Endothelial cell of hepatic sinusoid (primary cell): Measurements from ENCODE around the gene HOXD11.

Experiments
- in situ Hi-C: cut with HindIII; loops from 2 replicates; pipeline ENCODE4 v1.10.0; 2017; ENCODE audit warnings: low sequenced_read_pairs

The HOXD11 gene

DNA sequence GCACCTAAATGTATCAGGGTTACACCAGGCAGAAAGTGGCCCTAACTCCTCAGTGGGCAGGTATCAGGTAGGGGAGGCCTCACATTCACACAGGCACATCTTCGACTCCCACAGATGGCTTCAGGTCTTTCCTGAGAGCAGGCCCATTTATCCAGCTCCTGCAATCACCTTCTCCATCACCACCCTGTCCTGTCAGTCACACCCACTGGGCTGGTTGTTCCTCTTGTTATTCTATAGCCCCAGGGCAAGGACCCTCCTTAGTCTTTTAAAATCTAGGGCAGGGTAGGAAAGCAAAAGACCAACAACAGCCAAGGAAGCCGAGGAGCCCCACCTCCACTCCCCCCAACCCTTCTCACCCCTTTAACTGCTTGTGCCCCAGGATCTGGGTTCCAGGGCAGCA, 35.2 kb downstream of the HOXD11 start:
- in situ Hi-C loops = no loop called here

DNA sequence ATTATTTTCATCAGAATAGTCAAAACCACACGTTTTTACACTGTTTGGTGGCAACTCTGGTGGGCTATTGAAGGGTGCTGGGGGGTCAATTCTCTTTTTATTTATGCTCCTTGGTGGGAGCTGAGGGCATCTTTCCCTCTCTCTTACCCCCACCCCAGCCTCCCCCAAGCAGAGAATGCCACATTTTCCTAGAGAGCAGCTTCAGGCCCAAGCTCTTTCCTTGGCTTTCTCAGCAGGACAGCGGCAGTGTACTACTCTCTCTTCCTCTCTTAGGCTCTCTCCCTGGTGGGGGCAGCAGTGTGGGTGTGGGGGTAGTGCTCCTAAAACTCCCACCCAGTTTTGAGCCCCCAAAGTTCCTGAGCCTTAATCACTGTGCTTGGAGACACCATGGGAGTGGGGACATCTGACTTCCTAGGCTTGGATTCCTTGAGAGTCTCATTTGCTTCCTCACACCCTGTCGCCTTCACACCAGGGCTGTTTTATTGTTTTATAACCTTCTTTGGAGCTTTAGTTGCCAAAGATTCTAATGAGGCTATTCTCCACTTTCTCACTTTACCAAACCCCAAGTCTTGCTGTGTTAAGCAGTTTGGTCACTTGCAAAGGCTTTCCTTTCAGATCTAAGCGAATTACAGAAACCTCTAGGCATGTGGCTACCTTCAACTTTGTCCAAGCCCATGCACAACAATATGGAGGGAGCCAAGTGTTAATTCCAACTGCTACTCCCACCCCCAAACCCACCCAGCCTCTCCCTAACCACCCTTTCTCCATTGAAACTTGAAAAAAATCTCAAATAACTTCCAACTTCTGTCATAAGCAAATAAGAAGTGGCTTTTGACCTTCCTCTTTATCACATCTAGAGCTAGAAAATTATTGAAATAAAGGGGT, 38.2 kb downstream of the HOXD11 start:
- in situ Hi-C loops = loop anchor here (5.0 kb wide), 1 partner anchor 47 kb away; no protein-coding TSS in a partner anchor

GRCh38 chr2:176146101-176146500, 39.0 kb downstream of the HOXD11 start:
- in situ Hi-C loops = loop anchor here (5.0 kb wide), 1 partner anchor 46 kb away; no protein-coding TSS in a partner anchor

DNA sequence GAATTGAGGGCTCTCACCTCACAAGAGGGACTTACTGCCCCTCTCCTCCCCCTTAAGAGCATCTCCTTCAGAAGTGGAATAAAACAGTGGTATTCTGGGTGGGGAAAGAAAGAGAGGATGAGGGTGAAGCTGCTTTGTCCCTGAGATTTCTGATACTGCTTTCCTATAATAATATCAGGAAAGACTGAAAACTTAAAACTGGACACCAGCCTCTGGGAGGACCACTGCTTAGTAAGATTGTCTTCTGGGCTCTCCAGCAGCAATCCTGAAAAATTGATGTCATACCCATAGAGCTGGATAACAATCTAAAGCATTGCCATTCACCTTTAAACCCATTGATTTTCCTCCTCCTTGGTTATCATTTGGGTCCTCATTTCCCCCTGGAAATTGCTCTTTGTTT, 39.6 kb downstream of the HOXD11 start:
- in situ Hi-C loops = loop anchor here (5.0 kb wide), 1 partner anchor 46 kb away; no protein-coding TSS in a partner anchor

DNA sequence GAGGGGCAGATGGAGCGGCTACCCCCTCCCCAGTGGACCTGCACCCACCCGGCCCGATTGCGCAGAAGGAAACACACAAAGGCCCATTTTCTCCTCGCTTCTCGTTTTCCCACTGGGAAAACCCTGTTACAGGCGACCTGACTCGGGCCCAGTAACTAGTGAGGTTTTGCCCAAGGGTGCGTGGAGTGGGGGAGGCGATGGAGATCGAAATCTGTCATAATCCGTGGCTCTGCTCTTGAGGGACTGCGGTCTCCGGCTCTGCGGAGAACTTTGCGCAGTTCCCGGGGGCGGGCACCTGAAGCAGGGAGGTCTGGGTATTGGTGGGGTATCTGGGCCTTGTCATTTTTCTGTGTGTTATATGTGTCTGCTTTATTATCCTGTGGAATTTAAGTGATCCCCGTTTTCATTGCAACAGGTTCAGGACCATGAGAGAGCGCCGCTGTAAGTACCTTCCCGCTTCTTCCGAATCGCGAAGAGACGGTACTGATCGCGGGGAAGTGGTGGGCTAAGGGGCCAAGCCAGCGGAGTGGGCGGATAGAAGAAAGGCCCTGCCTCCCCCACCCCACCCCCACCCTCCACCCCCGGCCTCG, 40.2 kb downstream of the HOXD11 start:
- in situ Hi-C loops = loop anchor here (5.0 kb wide), 1 partner anchor 45 kb away; no protein-coding TSS in a partner anchor

- in situ Hi-C loops = loop anchor here (5.0 kb wide), 1 partner anchor 44 kb away; no protein-coding TSS in a partner anchor
These were observed 40.9 kb downstream of the HOXD11 start for GRCh38 chr2:176147800-176148496.

DNA sequence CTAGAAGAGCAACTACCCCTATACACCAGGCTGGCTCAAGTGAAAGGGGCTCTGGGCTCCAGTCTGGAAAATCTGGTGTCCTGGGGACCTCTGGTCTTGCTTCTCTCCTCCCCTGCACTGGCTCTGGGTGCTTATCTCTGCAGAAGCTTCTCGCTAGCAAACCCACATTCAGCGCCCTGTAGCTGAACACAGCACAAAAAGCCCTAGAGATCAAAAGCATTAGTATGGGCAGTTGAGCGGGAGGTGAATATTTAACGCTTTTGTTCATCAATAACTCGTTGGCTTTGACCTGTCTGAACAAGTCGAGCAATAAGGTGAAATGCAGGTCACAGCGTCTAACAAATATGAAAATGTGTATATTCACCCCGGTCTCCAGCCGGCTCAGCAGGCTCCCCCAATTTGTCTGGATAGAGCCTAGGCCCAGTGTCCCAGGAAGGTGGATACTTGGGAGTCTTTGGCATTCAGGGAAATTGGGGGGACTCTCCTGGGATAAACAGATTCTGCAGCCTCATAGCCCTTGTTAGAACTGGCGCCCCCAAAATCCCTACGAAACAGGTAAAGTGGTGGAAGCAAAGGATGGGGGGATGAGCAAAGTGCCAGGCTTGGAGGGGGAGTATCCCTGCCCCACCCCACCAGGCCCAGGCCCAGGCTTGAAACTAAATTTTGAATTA, 41.8 kb downstream of the HOXD11 start:
- in situ Hi-C loops = loop anchor here (5.0 kb wide), 1 partner anchor 43 kb away; no protein-coding TSS in a partner anchor

DNA sequence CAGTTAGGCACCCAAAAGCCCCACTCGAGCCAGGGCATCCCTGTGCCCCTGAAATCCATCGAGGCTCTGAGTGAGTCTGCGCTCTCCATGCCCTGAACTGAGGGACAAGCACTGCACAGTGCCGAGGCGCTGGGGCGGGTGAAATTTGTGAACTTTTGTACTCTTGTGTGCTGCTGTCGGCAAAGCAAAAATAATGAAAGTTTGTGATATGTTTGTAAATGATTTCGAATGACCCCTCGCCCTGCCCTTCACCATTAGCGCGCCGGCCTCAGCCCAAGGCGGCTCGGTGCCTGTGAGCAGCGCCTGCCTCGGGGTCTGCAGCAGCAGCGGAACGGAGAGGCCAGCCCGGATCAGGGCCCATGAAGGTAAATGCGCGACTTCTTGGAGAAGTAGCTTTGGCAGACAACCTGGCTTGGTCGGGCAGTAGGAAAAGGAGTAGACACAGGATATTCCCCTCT, 42.4 kb downstream of the HOXD11 start:
- in situ Hi-C loops = loop anchor here (5.0 kb wide), 1 partner anchor 43 kb away; no protein-coding TSS in a partner anchor

DNA sequence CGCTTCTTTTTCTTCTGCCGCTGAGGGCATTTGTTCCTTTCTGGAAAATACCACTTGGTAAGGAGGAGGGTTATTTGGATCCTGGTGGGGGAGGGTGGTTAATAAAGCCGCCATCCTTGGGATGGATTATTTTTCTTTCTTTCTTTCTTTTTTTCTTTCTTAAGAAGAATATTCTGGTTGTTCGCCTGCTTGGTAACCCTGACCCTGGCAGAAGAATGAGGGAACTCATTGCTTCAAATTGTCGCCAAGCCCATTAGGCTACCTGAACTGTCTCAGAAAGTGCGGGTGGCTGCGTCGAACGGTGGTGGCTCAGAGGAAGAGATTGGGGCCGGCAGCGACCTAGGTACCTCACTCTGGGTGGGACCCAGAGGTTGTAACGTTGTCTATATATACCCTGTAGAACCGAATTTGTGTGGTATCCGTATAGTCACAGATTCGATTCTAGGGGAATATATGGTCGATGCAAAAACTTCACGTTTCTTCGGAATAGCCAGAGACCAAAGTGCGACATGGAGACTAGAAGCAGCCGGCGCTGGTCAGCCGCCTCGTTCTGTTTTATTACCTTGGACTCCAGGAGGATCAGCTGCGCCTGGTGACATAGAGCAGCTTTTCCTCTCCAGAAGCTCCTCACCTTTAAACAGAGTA, 43.0 kb downstream of the HOXD11 start:
- in situ Hi-C loops = loop anchor here (5.0 kb wide), 1 partner anchor 42 kb away; no protein-coding TSS in a partner anchor

DNA sequence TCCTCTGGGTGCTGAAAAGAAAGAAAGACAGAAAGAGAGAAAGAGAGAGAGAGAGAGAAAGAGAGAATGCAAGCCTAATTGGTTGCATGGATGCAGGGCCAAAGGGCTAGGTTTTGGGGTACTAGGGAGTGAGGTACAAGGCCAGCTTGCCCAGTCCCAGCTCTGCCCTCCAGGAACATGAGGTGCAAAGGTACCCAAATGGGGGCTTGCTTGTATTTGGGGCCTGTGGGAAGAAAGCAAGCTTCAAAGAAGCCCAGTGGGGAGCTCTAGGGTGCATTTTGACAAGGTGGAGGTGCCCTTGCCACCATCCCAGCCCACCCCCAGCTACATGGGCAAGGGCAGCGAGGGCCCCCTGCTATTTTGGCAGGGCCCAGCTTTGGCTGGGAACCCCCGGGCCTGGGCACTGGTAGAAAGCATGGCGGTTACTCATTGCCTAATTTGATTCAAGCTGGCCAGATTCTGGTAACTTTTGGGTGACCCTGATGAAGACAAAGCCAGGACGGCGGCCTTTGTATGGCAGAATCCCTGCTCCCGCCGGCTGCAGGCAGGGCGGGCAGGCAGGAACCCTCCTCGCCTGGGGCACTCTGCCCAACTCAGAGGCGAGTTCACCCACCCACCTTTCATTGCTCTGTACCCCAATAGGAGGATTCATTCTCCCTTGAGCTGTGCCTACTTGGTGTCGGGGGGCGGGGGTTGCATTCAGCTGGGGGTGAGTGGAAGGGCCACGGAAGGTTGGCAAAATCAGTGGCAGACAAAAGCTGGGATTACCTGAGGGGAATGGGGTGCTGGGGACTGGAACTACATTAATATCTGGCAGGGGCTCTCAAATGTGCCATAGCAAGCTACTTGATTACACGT, 43.7 kb downstream of the HOXD11 start:
- in situ Hi-C loops = no loop called here

- in situ Hi-C loops = no loop called here
These were observed 44.6 kb downstream of the HOXD11 start, which contains the start of gene HOXD4 for GRCh38 chr2:176151442-176152287. HOXD4 (plus strand) TSS chr2:176151550; CDS start chr2:176151634, 84 bp downstream.

GRCh38 chr2:176152350-176153181, 45.5 kb downstream of the HOXD11 start:
- in situ Hi-C loops = no loop called here

DNA sequence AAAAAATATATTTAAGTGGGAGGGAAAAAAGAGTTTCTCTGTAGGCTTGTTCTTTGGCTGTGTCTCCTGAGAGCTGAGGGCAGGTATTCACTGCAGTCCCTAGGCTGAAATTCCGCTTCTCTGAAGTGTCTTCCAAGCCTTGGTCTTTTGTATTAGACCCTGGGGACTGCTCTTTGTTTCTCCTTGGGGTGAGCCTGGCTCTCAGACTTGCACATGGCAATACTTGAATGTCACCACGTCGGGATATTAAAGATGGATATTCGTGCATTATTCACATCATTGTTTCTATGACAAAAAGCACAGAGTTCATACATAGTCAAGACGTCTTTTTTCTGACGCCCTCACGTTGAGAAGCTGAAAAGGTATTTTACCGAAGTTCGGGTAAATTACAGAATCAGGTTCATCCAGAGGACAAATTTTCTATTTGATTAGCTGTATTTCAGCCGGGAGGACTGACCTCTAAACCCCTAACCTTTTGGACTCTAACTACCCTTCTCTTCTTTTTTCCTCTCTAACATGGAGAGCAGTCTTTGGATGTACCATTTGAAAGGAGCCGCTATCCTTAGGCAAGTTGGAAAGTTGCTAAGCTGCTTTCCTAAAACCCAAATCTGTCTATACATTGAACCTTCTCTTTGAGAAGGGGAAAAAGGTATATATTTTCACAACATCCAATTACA, 47.6 kb downstream of the HOXD11 start:
- in situ Hi-C loops = no loop called here

DNA sequence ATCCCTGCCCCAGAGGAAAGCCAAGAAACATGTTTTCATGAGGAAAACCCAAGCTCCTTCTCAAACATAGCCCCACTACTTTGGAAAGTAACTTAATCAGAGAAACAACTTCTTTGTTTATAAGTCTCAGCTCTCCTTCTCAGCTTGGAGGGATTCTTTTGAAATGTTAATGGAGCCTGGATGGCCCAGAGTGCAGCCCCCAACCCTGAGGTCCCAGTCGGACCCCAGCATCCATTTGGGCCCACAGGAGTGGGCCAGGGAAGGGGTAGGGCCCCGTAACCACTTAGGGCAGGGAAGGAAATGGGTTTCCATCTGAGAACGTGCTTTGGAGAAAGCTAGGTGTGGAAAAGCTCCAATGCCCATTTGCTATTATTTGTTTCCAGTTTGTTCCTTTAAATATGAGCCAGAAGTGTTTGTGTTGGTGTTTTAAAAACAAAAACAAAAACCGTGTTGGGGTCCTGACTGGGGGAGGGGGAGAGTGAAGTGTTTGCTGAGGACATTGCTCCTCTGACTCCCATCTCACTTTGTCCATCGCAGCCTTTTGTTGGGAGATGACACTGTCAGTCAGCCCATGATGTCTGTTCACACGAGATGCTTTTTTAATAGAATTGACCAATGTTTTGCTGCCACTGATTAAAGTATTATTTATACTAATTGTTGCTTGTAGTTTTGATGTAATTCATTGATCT, 48.4 kb downstream of the HOXD11 start:
- in situ Hi-C loops = no loop called here

DNA sequence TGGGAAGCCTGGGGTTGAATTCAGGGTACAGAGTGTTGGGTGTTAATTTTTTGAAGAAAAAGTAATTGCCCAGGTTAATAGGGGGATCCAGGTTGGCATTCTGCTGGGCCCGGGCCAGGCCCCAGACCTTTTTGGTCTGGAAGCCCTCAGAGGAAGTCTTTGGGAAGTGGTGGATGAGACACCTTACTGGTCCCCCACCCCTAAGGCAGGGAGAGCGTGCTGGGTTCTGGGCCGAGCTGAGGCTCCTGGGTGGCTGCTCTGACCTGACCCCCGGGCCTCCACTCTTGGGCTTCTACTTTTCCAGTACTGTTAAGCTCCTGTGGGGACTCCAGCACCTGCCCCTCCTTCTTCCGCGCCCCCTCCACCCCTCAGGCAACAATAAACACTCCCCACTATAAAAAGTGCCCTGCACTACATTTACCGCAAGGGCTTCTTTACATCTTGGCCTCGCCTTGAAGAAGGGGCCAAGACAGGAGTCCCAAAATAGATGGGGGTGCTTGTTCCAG, 49.3 kb downstream of the HOXD11 start:
- in situ Hi-C loops = no loop called here
